AG09319 (cell line): ENCODE measurements around the gene TMEM132A.

ENCODE experiments used
- DNase-seq: peaks from one replicate; pipeline ENCODE4 v3.0.0-alpha.2; 2010; ENCODE audit warnings: low read depth; ENCODE audit errors: extremely low read depth
- CTCF ChIP-seq: IDR thresholded peaks from 2 replicates; pipeline ENCODE4 v1.5.1; 2011; ENCODE audit warnings: low read depth, mild to moderate bottlenecking, inconsistent platforms, low read length, moderate library complexity

The TMEM132A gene

GRCh38 chr11:60934790-60935605, 10.7 kb downstream of the TMEM132A start:
- DNase-seq, result no peak
- no peak for TF ChIP-seq CTCF

GRCh38 chr11:60935676-60936442, 11.6 kb downstream of the TMEM132A start:
- no peak for TF ChIP-seq CTCF
- no peak for DNase-seq

GRCh38 chr11:60936467-60937143, 12.3 kb downstream of the TMEM132A start:
- DNase-seq, result no peak
- no peak for TF ChIP-seq CTCF

GRCh38 chr11:60937144-60937527, 12.9 kb downstream of the TMEM132A start:
- TF ChIP-seq CTCF, result no peak

GRCh38 chr11:60937811-60938210, 13.6 kb downstream of the TMEM132A start:
- no peak for DNase-seq
- no peak for TF ChIP-seq CTCF

More at GRCh38 chr11:60937144-60937527, 12.9 kb downstream of the TMEM132A start:
- no peak for DNase-seq

- no peak for DNase-seq
- no peak for TF ChIP-seq CTCF
Observed at GRCh38 chr11:60938500-60938899, 14.2 kb downstream of the TMEM132A start.
